NCI-H524 (cell line): ENCODE results near the gene ECSIT.
"Not testable (repeated sequence)": the region's sequence is repeated elsewhere in the genome, so short reads cannot be mapped to it uniquely, and the experiment has no call there.

Experiments used
- DNase-seq, 2 experiments: peaks; one replicate each; lab custom pipeline; 2025; lab: John Stamatoyannopoulos, UW

ECSIT gene, protein sequence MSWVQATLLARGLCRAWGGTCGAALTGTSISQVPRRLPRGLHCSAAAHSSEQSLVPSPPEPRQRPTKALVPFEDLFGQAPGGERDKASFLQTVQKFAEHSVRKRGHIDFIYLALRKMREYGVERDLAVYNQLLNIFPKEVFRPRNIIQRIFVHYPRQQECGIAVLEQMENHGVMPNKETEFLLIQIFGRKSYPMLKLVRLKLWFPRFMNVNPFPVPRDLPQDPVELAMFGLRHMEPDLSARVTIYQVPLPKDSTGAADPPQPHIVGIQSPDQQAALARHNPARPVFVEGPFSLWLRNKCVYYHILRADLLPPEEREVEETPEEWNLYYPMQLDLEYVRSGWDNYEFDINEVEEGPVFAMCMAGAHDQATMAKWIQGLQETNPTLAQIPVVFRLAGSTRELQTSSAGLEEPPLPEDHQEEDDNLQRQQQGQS

GRCh38 chr19:11528551-11529341 lies at the start of gene ECSIT:
Gene ECSIT, minus strand, starts transcription at chr19:11529134. Its CDS starts 9,964 bp downstream, at chr19:11519170.
- DNase-seq: peak; percentile 99

GRCh38 chr19:11577451-11578257 lies 48.7 kb upstream of the ECSIT start, which contains the start of gene ACP5:
Gene ACP5, minus strand, starts transcription at chr19:11577645. Its CDS starts 328 bp downstream, at chr19:11577317.
- DNase-seq: no peak

DNA sequence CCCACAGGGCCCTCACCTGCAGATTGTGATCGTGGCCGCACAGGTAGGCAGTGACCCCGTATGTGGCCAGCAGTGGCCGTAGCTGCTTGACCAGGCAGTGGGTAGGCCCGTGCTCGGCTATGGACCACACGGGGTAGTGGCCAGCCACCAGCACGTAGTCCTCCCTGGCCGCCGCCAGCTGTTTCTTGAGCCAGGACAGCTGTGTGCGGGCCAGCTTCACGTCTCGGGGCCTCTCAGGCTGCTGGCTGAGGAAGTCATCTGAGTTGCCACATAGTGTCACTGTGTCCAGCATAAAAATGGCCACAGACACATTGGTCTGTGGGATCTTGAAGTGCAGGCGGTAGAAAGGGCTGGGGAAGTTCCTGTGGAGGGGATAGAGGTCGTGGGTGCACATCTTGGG lies 47.3 kb upstream of the ECSIT start:
- DNase-seq: no peak

DNA sequence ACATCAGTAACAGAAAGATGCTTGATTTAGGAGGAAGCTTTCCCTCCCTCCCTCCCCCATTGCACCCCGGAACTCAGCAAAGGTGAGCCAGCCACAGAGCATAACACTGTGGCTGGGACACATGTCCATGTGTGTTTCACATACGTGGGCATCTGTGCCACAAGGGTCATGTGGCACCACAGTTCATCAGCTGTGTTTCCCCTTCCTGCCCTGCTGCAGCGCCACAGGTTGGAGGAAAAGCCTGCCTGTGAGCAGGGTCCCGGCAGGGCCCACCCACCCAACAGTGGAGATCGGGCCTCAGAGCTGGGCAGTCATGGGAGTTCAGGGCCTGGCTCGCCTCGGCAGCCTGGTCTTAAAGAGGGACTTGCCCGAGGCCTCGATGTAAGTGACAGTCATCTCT lies 45.8 kb upstream of the ECSIT start:
- DNase-seq: no peak

GRCh38 chr19:11573763-11574162 lies 44.8 kb upstream of the ECSIT start:
- DNase-seq: not testable (repeated sequence)

GRCh38 chr19:11573354-11573753 lies 44.4 kb upstream of the ECSIT start:
- not testable (repeated sequence) for DNase-seq

GRCh38 chr19:11570039-11570462 lies 41.1 kb upstream of the ECSIT start:
- DNase-seq: peak in 1 of 2 experiments; percentile 33

DNA sequence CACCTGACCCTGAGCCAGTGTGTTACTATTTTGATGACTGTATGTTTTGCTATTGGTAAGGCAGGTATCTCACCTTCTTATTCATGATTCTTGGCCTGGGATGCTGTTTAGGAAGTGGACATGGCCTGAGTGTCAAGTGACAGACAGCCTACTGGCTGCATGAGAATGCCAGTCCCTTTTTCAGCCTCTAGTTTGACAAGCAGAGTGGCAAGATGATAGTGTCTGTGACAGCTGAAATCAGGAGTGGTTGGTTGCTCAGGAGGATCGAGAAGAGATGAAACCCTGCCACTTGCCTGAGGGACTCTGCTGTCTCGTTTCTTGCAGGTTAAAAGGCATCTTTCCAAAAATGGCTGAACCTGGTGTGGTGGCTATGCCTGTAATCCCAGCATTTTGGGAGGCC lies 37.2 kb upstream of the ECSIT start:
- DNase-seq: no peak

DNA sequence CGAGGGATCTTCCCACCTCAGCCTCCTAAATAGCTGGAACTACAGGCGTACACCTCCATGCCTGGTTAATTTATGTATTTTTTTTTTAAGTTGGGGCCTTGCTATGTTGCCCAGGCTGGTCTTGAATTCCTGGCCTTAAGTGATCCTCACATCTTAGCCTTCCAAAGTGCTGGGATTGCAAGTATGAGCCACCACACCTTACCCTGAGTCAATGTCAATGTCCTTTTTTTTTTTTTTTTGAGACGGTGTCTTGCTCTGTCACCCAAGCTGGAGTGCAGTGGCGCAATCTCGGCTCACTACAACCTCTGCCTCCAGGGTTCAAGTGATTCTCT lies 36.7 kb upstream of the ECSIT start:
- not testable (repeated sequence) for DNase-seq

DNA sequence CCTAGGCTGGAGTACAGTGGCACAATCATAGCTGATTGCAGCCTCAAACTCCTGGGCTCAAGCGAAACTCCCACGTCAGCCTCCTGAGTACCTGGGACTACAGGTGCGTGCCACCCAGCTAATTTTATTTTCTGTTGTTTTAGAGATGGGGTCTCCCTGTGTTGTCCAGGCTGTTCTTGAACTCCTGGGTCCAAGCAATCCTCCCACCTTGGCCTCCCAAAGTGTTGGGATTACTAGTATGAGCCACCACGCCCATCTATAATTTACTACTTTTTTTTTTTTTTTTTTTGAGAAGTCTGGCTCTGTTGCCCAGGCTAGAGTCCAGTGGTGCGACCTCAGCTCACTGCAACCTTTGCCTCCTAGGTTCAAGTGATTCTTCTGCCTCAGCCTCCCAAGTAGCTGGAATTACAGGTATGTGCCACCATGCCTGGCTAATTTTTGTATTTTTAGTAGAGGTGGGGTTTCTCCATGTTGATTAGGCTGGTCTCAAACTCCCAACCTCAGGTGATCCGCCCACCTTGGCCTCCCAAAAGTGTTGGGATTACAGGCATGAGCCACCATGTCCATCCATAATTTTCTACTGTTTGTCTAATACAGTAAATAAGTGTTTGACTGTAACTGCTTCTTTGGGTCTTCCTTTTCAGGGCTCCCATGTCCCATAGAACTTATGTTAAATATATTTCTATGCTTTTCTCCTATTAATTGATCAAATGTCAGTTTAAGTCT lies 35.3 kb upstream of the ECSIT start:
- DNase-seq: not testable (repeated sequence)

GRCh38 chr19:11563532-11563931 lies 34.6 kb upstream of the ECSIT start:
- peak; percentile 72 to 79 for DNase-seq

- DNase-seq: peak; percentile 91 to 95
Observed at GRCh38 chr19:11560404-11561051, 31.6 kb upstream of the ECSIT start.

- DNase-seq: peak; percentile 97 to 99
Observed at GRCh38 chr19:11558881-11559828, 30.2 kb upstream of the ECSIT start, which contains the start of gene ELOF1. Gene ELOF1, minus strand, starts transcription at chr19:11559230. Its CDS starts 4,883 bp downstream, at chr19:11554347.

GRCh38 chr19:11556634-11557420 lies 27.9 kb upstream of the ECSIT start:
- no peak for DNase-seq

GRCh38 chr19:11555246-11555645 lies 26.3 kb upstream of the ECSIT start:
- DNase-seq: no peak

- DNase-seq: no peak
Observed at GRCh38 chr19:11554160-11554559, 25.2 kb upstream of the ECSIT start.

GRCh38 chr19:11552666-11553372 lies 23.9 kb upstream of the ECSIT start:
- DNase-seq: no peak

DNA sequence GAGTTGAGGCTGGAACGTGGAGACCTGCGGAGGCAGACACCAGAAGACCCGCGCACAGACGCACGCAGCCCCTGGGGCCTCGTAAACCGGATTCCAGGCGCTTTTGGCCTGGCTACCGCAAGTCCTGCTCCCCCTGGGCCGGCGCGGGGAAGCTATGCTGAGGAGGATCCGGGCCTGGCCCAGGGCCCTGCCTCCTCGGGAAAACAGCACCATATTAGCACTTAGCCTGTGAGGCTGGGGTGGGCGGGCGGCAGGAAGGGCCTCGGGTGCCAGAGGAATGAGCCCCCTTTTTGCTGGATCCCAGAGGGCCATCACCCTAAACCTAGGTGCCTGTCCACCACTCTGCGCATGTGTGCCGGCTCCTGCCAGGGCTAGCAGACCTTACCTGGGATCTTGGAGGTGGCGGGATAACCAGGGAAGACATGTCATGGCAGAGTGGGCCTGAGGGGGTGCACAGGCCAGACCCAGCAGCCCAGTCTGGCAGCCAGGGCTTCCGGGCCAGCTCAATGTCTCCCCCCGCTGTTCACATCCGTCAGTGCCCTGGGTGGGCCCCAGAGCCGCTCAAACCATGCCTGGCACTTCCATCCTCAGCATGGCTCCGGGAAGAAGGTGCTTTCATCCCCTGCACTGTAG lies 22.8 kb upstream of the ECSIT start:
- peak in 1 of 2 experiments; percentile 27 for DNase-seq
